ENCODE results near the gene NXNL2.

- TF ChIP-seq CTCF (IDR thresholded peaks at IDR 0.05; ENCODE audit: insufficient read depth, low read length, poor library complexity, severe bottlenecking) = no peak
- no peak for TF ChIP-seq EZH2phosphoT487 (conservative IDR thresholded peaks at IDR 0.05; ENCODE audit: low read length)
Observed at GRCh38 chr9:88555268-88555980, 20.4 kb downstream of the NXNL2 start.
